ENCODE results near the gene CADM2. TPM values are rescaled to one million over a fixed set of nuclear protein-coding genes. Genes with fewer than 3 reads are reported as not detected.

The CADM2 gene
- total and polyA plus RNA-seq, 4 donors = 1.3 to 1.8 TPM; not detected in 2

- H3K9me3 ChIP-seq (ENCODE audit: control insufficient read depth, low read length) = no peaks in the 10 kb centered on the region
- 21 to 25% methylated on average over 6 of the region's 6 CpGs for WGBS, 2 donors
- DNase-seq = no peak
- no peaks in the 10 kb centered on the region for H3K36me3 ChIP-seq (ENCODE audit: control insufficient read depth in 1 of 2, insufficient read depth in 2 of 2, low read length in 1 of 2)
- H3K27me3 ChIP-seq (ENCODE audit: control insufficient read depth in 1 of 2, insufficient read depth in 2 of 2, low read length in 1 of 2) = no peaks in the 10 kb centered on the region
- H3K27ac ChIP-seq (ENCODE audit: low read depth in 1 of 2, low read length in 2 of 2) = no peak overlapping the region
- ATAC-seq (ENCODE audit: low FRiP score) = no peak
- H3K4me3 ChIP-seq (ENCODE audit: low read length in 2 of 2) = no peak overlapping the region
- intact Hi-C loops (cut with DNase I) = no loop called here
- H3K4me1 ChIP-seq (ENCODE audit: control insufficient read depth in 1 of 2, insufficient read depth in 2 of 2, low read length in 2 of 2) = no peaks in the 10 kb centered on the region
Observed at GRCh38 chr3:85360742-85361387, 402.1 kb downstream of the CADM2 start.

DNA sequence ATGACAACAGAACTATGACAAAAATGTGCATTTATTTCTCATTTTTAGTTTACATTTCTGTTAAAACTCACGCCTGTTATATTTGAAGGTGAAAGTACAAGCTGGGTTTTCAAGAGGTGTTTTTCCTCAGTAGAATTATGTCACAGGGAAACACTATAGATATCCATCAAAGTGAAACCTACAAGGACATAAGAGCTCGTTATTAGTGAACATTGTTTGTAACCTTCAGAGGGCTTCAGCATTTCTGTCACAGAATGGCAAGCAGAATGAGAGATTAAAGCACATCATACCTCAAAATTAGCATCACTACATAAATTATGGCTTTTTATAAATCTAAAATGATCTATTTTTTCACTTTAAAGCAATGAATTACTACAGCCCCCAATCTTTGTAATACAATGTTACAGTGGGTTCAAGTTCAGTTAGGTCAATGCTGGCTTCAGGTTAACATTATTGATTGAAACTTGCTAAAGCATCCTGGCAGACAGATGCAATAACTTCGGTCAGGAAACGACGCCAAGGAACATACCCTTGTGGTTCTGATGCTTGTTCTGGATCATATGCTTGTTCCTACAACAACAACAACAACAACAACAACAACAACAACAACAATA lies 405.6 kb downstream of the CADM2 start:
- no peaks in the 10 kb centered on the region for H3K9me3 ChIP-seq (ENCODE audit: control insufficient read depth, low read length)
- no peak overlapping the region for H3K4me3 ChIP-seq (ENCODE audit: low read length in 2 of 2)
- ATAC-seq (ENCODE audit: low FRiP score) (no peak), DNase-seq (no peak)
- no peaks in the 10 kb centered on the region for H3K4me1 ChIP-seq (ENCODE audit: control insufficient read depth in 1 of 2, insufficient read depth in 2 of 2, low read length in 2 of 2)
- WGBS, 2 donors = 58 to 59% methylated on average over 5 of the region's 5 CpGs
- H3K36me3 ChIP-seq (ENCODE audit: control insufficient read depth in 1 of 2, insufficient read depth in 2 of 2, low read length in 1 of 2) = no peaks in the 10 kb centered on the region
- no peaks in the 10 kb centered on the region for H3K27me3 ChIP-seq (ENCODE audit: control insufficient read depth in 1 of 2, insufficient read depth in 2 of 2, low read length in 1 of 2)
- intact Hi-C loops (cut with DNase I) = no loop called here
- no peak overlapping the region for H3K27ac ChIP-seq (ENCODE audit: low read depth in 1 of 2, low read length in 2 of 2)

GRCh38 chr3:85370341-85370740 lies 411.6 kb downstream of the CADM2 start:
- Histone ChIP-seq H3K36me3 (ENCODE audit: control insufficient read depth in 1 of 2, insufficient read depth in 2 of 2, low read length in 1 of 2) (no peaks in the 10 kb centered on the region), H3K9me3 (ENCODE audit: control insufficient read depth, low read length) (no peaks in the 10 kb centered on the region), H3K27ac (ENCODE audit: low read depth in 1 of 2, low read length in 2 of 2) (no peak overlapping the region), H3K4me1 (ENCODE audit: control insufficient read depth in 1 of 2, insufficient read depth in 2 of 2, low read length in 2 of 2) (no peaks in the 10 kb centered on the region), H3K27me3 (ENCODE audit: control insufficient read depth in 1 of 2, insufficient read depth in 2 of 2, low read length in 1 of 2) (no peaks in the 10 kb centered on the region), H3K4me3 (ENCODE audit: low read length in 2 of 2) (no peak overlapping the region)
- ATAC-seq (ENCODE audit: low FRiP score) (no peak), DNase-seq (no peak)
- WGBS, 2 donors = 69 to 72% methylated on average over 4 of the region's 4 CpGs
- intact Hi-C loops (cut with DNase I) = no loop called here

DNA sequence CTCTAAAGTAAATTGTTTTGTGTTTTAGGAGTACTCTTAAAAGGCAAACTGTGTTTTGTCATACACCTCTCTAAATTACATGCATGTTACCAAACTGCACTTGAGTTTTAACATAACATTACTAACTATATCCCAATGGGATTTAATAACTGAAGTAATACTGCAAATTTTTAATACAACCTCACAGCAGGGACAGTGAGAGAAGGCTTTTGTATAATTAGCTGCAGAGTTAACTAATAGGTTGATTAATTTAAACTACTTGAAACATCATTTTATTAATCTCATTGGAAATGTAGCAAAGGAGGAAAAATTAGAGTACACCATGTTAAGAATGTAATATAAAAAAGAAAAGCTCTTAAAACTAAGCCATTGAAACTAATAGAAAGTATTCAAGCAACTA lies 417.3 kb downstream of the CADM2 start:
- no peak for DNase-seq
- H3K27ac ChIP-seq (ENCODE audit: low read depth in 1 of 2, low read length in 2 of 2) = no peak overlapping the region
- H3K27me3 ChIP-seq (ENCODE audit: control insufficient read depth in 1 of 2, insufficient read depth in 2 of 2, low read length in 1 of 2) = no peaks in the 10 kb centered on the region
- ATAC-seq (ENCODE audit: low FRiP score) = no peak
- intact Hi-C loops (cut with DNase I) = no loop called here
- no peak overlapping the region for H3K4me3 ChIP-seq (ENCODE audit: low read length in 2 of 2)
- no peaks in the 10 kb centered on the region for H3K4me1 ChIP-seq (ENCODE audit: control insufficient read depth in 1 of 2, insufficient read depth in 2 of 2, low read length in 2 of 2)
- H3K36me3 ChIP-seq (ENCODE audit: control insufficient read depth in 1 of 2, insufficient read depth in 2 of 2, low read length in 1 of 2) = no peaks in the 10 kb centered on the region
- H3K9me3 ChIP-seq (ENCODE audit: control insufficient read depth, low read length) = no peaks in the 10 kb centered on the region

GRCh38 chr3:85377115-85377514 lies 418.3 kb downstream of the CADM2 start:
- intact Hi-C loops (cut with DNase I) = no loop called here
- H3K27me3 ChIP-seq (ENCODE audit: control insufficient read depth in 1 of 2, insufficient read depth in 2 of 2, low read length in 1 of 2) = no peaks in the 10 kb centered on the region
- WGBS, 2 donors = 60 to 62% methylated on average over 3 of the region's 3 CpGs

DNA sequence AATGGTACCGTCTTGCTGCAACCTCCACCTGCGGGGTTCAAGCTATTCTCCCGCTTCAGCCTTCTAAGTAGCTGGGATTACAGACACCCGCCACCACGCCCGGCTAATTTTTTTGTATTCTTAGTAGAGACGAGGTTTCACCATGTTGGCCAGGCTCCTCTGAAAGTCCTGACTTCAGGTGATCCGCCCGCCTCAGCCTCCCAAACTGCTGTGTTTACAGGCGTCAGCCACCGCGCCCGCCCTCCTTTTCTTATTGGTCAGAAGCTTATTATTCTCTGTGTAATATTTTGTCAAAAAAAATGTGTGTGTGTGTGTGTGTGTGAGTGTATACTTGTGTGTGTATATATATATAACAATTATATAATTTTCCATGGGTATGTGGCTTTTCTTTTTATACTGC lies 425.6 kb downstream of the CADM2 start:
- 95% methylated on average over 13 of the region's 13 CpGs for WGBS, 2 donors
- intact Hi-C loops (cut with DNase I) = no loop called here
- no peak for DNase-seq

More at GRCh38 chr3:85377115-85377514, 418.3 kb downstream of the CADM2 start:
- Histone ChIP-seq H3K4me1 (ENCODE audit: control insufficient read depth in 1 of 2, insufficient read depth in 2 of 2, low read length in 2 of 2) (no peaks in the 10 kb centered on the region), H3K4me3 (ENCODE audit: low read length in 2 of 2) (no peak overlapping the region), H3K9me3 (ENCODE audit: control insufficient read depth, low read length) (no peaks in the 10 kb centered on the region), H3K27ac (ENCODE audit: low read depth in 1 of 2, low read length in 2 of 2) (no peak overlapping the region), H3K36me3 (ENCODE audit: control insufficient read depth in 1 of 2, insufficient read depth in 2 of 2, low read length in 1 of 2) (no peaks in the 10 kb centered on the region)
- no peak for ATAC-seq (ENCODE audit: low FRiP score)
- DNase-seq = no peak

DNA sequence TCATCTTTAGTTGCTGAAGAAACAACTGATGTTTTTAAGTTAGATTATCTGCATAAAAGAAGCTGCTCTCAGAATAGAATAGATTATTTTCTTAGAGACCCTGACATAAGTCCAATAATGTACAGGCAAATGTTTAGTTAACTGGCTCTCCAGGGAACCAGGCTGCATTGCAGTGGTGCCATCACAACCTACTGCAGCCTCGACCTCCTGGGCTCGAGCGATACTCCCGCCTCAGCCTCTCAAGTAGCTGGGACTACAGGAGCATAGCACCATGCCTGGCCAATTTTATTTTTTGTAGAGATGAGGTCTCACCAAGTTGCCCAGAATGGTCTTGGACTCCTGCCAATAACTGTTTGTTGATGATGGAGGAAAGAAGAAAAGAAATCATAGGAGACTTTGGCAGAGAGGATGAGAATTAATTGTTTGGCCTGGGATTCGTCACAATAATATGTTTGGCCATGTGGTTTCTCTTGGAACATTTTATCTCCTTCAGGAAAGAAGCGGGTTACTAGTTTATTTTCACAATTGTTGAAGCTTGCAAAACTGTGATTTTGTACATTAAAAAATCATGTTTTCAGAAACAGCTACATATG lies 429.2 kb downstream of the CADM2 start:
- H3K27ac ChIP-seq (ENCODE audit: low read depth in 1 of 2, low read length in 2 of 2) = no peak overlapping the region
- H3K36me3 ChIP-seq (ENCODE audit: control insufficient read depth in 1 of 2, insufficient read depth in 2 of 2, low read length in 1 of 2) = no peaks in the 10 kb centered on the region
- no peaks in the 10 kb centered on the region for H3K27me3 ChIP-seq (ENCODE audit: control insufficient read depth in 1 of 2, insufficient read depth in 2 of 2, low read length in 1 of 2)
- DNase-seq = no peak
- ATAC-seq (ENCODE audit: low FRiP score) = no peak
- H3K4me3 ChIP-seq (ENCODE audit: low read length in 2 of 2) = no peak overlapping the region
- no peaks in the 10 kb centered on the region for H3K9me3 ChIP-seq (ENCODE audit: control insufficient read depth, low read length)
- 49 to 58% methylated on average over 6 of the region's 6 CpGs for WGBS, 2 donors
- intact Hi-C loops (cut with DNase I) = no loop called here
- H3K4me1 ChIP-seq (ENCODE audit: control insufficient read depth in 1 of 2, insufficient read depth in 2 of 2, low read length in 2 of 2) = no peaks in the 10 kb centered on the region

More for the DNA sequence above, 425.6 kb downstream of the CADM2 start:
- Histone ChIP-seq H3K27ac (ENCODE audit: low read depth in 1 of 2, low read length in 2 of 2) (no peak overlapping the region), H3K27me3 (ENCODE audit: control insufficient read depth in 1 of 2, insufficient read depth in 2 of 2, low read length in 1 of 2) (no peaks in the 10 kb centered on the region), H3K4me1 (ENCODE audit: control insufficient read depth in 1 of 2, insufficient read depth in 2 of 2, low read length in 2 of 2) (no peaks in the 10 kb centered on the region), H3K36me3 (ENCODE audit: control insufficient read depth in 1 of 2, insufficient read depth in 2 of 2, low read length in 1 of 2) (no peaks in the 10 kb centered on the region), H3K9me3 (ENCODE audit: control insufficient read depth, low read length) (no peaks in the 10 kb centered on the region), H3K4me3 (ENCODE audit: low read length in 2 of 2) (no peak overlapping the region)
- no peak for ATAC-seq (ENCODE audit: low FRiP score)

- no peaks in the 10 kb centered on the region for H3K27me3 ChIP-seq (ENCODE audit: control insufficient read depth in 1 of 2, insufficient read depth in 2 of 2, low read length in 1 of 2)
- intact Hi-C loops (cut with DNase I) = no loop called here
- ATAC-seq (ENCODE audit: low FRiP score) = no peak
- no peaks in the 10 kb centered on the region for H3K4me1 ChIP-seq (ENCODE audit: control insufficient read depth in 1 of 2, insufficient read depth in 2 of 2, low read length in 2 of 2)
- no peaks in the 10 kb centered on the region for H3K36me3 ChIP-seq (ENCODE audit: control insufficient read depth in 1 of 2, insufficient read depth in 2 of 2, low read length in 1 of 2)
- 6 to 7% methylated on average over 1 of the region's 1 CpG for WGBS, 2 donors
- H3K4me3 ChIP-seq (ENCODE audit: low read length in 2 of 2) = no peak overlapping the region
- no peaks in the 10 kb centered on the region for H3K9me3 ChIP-seq (ENCODE audit: control insufficient read depth, low read length)
- no peak for DNase-seq
- H3K27ac ChIP-seq (ENCODE audit: low read depth in 1 of 2, low read length in 2 of 2) = no peak overlapping the region
Observed at GRCh38 chr3:85394424-85394823, 435.6 kb downstream of the CADM2 start.

GRCh38 chr3:85397434-85397833 lies 438.6 kb downstream of the CADM2 start:
- DNase-seq = no peak
- intact Hi-C loops (cut with DNase I) = no loop called here
- Histone ChIP-seq H3K27ac (ENCODE audit: low read depth in 1 of 2, low read length in 2 of 2) (no peak overlapping the region), H3K9me3 (ENCODE audit: control insufficient read depth, low read length) (no peaks in the 10 kb centered on the region), H3K27me3 (ENCODE audit: control insufficient read depth in 1 of 2, insufficient read depth in 2 of 2, low read length in 1 of 2) (no peaks in the 10 kb centered on the region), H3K36me3 (ENCODE audit: control insufficient read depth in 1 of 2, insufficient read depth in 2 of 2, low read length in 1 of 2) (no peaks in the 10 kb centered on the region), H3K4me3 (ENCODE audit: low read length in 2 of 2) (no peak overlapping the region), H3K4me1 (ENCODE audit: control insufficient read depth in 1 of 2, insufficient read depth in 2 of 2, low read length in 2 of 2) (no peaks in the 10 kb centered on the region)
- no peak for ATAC-seq (ENCODE audit: low FRiP score)
- 87 to 88% methylated on average over 2 of the region's 2 CpGs for WGBS, 2 donors

Data from aorta (tissue), 5 donors.